NCI-H345 (cell line): Measurements from ENCODE around the gene CCDC136.

Experiments used
- DNase-seq: peaks from one replicate; lab custom pipeline; 2025; lab: John Stamatoyannopoulos, UW

CCDC136 gene

DNA sequence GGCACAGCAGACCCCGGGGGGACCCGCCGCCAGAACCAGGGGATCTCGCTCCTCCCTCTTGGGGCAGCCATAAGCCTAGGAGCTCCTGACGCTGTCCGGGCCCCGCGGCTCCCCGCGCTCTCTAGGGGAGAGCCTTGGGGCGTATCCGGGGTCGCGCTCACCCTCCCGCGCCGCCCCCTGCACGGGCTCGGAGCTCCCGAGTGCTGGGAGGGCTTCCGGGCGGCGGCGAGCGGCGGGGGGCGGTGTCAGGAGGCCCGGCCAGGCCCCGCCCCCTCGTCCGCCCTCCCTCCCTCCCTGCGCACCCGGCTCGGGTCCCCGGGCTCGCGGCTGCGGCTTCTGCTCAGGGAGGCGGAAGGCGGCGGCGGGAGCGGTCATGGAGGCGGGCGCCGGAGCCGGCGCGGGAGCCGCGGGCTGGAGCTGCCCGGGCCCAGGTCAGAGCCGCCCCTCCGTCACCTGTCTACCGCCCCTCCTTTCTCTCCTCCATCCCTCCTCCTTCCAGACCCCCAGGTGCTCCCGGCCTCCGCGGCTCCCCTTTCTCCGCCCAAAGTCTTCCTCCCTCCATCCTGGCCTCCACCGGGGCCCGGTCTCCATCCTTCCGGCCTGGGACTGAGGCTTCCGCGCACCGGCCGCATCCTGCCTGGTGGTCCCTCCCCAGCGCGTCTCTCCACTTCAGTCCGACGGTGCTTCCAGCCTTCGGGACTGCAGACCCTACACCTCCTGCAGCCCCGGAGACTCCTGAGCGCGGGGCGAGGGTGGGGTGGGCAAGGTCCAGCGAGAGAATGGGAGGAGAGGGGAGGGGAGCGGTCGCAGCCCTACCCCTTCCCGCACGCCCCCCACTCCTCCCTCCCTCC, at the start of gene CCDC136:
TSS of gene CCDC136 (plus strand) at position 848 of the 851 bp plus-strand sequence. CDS start 444 bp downstream, outside the sequence.
- DNase-seq = peak; percentile 69

- DNase-seq = no peak
Observed at GRCh38 chr7:128742206-128742605, 49.6 kb upstream of the CCDC136 start.

DNA sequence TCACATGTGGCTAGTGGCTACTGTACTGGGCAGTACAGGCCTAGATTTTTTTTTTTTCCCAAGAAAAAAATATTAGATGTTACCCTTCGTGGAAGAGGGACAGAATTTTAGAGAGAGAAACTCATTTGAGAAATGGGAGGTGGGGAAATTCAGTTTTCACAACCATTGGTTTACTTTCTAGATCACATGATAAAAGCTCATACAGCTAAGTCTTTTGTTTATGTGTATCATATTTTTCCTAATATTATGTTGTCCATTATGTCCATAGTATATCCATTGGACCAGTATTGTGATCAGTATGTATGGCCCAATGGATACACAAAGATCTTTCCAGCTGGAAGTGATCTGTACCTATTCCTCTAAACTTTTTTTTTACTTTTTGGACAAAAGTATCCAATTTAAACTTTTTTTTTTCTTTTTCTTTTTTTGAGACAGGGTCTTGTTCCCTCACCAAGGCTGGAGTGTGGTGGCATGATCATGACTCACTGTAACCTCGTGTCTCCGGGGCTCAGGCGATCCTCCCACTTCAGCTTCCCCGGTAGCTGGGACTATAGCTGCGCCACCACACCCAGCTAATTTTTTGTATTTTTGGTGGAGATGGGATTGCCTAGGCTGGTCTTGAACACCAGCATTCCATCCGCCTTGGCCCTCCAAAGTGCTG, 48.5 kb upstream of the CCDC136 start:
- DNase-seq = no peak

DNA sequence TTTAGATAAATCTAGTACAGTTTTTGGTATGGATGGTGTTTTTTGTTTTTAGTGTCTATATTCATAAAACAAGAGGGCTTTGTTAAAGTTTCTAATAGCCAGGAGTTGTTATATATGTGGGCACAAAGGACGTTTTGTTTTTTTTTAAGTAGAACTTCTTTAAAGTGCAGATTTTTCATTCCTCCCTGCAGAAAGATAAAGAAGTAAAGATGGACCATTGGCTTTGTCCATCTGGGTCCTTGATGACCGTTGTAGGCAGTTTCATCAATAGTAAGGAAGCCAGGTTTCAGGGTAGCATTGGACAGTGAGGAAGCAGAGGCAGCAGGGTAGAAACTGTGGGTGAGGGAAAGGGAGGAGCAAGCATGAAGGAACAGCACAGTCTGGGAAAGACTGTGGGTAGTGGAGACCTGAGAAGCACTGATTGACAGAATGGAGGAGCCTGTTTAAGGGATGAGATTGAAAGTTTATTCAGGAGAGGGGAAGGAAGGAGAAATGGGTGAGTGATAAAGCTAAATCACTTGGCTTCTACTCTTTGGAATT, 47.3 kb upstream of the CCDC136 start:
- DNase-seq = no peak

DNA sequence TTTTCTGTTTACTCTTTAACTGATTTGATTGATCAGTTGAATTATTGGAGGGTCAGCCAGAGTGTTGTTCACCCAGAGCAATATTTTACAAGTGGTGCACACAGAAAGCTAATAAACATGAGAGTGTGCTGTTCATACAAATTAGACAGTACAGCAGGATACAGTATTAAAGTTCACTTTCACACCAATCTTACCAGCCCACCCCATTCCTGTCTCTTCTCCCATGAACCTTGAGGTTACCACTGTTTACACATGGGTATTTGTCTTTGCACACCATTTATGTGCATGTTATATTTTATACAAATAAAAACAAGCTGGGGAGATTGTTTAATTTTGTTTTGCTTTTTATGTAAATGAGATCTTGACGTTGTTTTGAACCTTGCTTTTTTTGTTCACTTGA, 46.1 kb upstream of the CCDC136 start:
- DNase-seq = no peak

- DNase-seq = no peak
Observed at GRCh38 chr7:128747327-128748079, 44.3 kb upstream of the CCDC136 start.

GRCh38 chr7:128752251-128752650, 39.5 kb upstream of the CCDC136 start:
- DNase-seq = no peak

GRCh38 chr7:128755075-128755818, 36.5 kb upstream of the CCDC136 start:
- DNase-seq = no peak

- DNase-seq = no peak
Observed at GRCh38 chr7:128755819-128756476, 35.8 kb upstream of the CCDC136 start.

DNA sequence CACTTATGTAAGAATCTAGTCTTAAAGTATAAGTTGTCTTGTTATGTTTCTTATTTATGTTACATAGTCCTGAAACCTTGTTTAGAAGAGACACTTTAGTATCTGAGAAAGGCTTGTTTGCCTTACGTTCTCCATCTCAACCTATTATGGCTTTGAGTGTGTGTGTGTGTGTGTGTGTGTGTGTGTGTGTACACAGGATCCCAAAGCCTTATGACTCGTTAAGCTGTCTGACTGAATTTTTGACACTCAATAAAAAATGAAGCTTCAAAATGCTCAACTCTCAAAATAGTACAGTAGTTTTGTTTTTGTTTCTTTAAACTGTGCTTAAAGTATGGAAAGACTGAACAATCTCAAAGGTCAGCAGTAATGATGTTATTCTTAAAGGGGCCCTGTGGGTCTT, 34.6 kb upstream of the CCDC136 start:
- DNase-seq = no peak

GRCh38 chr7:128758553-128758952, 33.2 kb upstream of the CCDC136 start:
- no peak for DNase-seq

- no peak for DNase-seq
Observed at GRCh38 chr7:128759242-128759641, 32.5 kb upstream of the CCDC136 start.

GRCh38 chr7:128763541-128763940, 28.2 kb upstream of the CCDC136 start:
- no peak for DNase-seq

GRCh38 chr7:128767475-128768110, 24.2 kb upstream of the CCDC136 start:
- DNase-seq = no peak

GRCh38 chr7:128770233-128770632, 21.5 kb upstream of the CCDC136 start:
- DNase-seq = no peak

GRCh38 chr7:128773604-128774003, 18.2 kb upstream of the CCDC136 start:
- no peak for DNase-seq

DNA sequence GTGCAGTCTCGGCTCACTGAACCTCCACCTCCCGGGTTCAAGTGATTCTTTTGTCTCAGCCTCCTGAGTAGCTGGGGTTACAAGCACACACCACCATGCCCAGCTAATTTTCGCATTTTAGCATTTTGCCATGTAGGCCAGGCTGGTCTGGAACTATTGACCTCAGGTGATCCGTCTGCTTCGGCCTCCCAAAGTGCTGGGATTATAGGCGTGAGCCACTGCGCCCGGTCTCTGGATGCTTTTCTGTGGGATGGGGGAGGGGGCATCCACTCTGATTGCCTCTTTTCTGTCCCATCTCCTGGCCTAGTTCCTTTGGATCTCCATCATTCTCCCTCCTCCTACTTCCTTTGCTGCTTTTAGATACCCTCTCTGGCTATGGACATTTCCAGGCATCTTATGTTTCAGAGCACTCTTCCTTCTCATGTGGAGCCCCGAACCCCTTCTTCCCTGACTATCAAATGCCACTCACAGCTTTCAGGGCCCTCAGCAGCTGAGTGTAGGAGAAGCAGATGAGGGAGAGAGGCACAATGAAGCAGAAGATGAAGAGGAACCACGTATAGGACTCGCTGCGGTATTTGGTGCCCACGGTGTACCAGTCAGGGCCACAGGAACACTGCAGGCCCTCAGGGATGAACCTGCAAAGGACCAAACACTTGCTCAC, 17.6 kb upstream of the CCDC136 start:
- DNase-seq = no peak

DNA sequence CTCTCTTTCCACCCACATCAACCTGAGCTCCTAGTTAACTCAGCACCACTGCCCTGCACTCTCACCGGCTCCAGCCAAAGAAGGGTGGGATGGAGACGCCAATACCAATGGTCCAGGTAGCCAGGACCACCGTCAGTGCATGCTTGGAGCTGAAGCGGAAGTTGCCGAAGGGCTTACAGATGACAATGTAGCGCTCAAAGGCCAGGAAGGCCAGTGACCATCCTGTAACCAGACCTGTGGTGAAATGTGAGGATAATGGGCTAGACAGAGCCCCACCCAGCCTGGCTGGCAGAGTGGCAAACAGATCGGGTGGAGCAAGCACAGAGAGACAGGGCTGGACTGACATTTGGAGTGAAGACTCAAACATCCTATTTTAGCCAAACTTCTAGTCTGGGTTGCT, 16.8 kb upstream of the CCDC136 start:
- DNase-seq = no peak

GRCh38 chr7:128775744-128776474, 15.9 kb upstream of the CCDC136 start, which contains the start of gene OPN1SW:
Gene OPN1SW (minus strand): TSS chr7:128775794. CDS start chr7:128775781, 13 bp downstream.
- no peak for DNase-seq
